ENCODE measurements around the gene LRRC27.

The LRRC27 gene

DNA sequence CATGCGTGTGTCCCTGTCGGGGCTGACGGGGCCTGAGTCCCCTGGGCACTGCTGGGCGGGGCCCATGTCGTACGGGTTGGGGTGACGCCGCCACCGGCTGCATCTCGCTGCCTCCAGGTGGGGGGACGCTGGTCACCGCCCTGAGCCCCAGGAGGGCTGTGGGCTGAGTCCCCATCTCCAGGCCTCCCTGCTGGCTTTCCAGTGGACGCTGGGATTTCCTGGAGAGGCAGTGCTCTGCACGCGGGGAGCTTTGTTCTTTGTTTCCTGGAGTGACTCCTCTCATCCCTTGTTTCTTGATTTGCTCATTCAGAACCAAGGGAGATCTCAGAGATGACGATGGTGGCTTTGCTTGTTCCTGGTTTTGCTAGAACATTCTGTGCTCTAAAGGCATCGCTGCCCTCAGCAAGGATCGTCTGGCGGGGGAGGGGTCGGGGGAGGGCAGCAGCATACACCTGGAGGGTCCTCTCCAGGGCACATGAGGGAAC, 86.0 kb downstream of the LRRC27 start:
- DNase-seq, result no peak

- no peak for DNase-seq
Measured at GRCh38 chr10:132418527-132419416, 86.8 kb downstream of the LRRC27 start.

GRCh38 chr10:132419538-132420468, 87.8 kb downstream of the LRRC27 start:
- DNase-seq, result no peak

GRCh38 chr10:132420469-132420980, 88.5 kb downstream of the LRRC27 start:
- peak; percentile 40 to 56 for DNase-seq

GRCh38 chr10:132420981-132421846, 89.2 kb downstream of the LRRC27 start:
- peak; percentile 63 to 68 for DNase-seq

GRCh38 chr10:132421847-132422751, 90.1 kb downstream of the LRRC27 start:
- peak; percentile 25 to 55 for DNase-seq

GRCh38 chr10:132422903-132423825, 91.2 kb downstream of the LRRC27 start:
- DNase-seq, result peak; percentile 88 to 93

GRCh38 chr10:132423966-132424861, 92.2 kb downstream of the LRRC27 start:
- no peak for DNase-seq

GRCh38 chr10:132425029-132425756, 93.2 kb downstream of the LRRC27 start:
- DNase-seq, result no peak

DNA sequence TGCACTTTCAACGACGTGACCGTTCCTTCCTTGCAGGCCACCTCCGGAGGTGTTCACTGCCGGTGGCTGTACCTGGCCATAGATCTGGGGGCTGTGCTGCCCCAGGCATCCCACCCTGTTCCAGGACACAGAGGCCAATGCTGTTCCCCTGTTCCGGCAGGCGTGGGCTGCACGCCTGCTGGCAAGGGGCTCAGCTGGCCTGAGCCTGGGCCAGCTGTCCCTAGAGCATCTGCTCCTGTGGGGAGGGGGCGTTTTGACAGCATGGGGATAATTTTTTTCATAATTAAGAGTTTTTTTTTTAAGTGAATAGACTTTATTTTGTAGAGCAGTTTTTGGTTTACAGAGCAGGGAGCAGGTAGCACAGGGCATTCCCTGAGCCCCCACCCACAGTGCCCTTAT, 93.8 kb downstream of the LRRC27 start:
- DNase-seq, result no peak

DNA sequence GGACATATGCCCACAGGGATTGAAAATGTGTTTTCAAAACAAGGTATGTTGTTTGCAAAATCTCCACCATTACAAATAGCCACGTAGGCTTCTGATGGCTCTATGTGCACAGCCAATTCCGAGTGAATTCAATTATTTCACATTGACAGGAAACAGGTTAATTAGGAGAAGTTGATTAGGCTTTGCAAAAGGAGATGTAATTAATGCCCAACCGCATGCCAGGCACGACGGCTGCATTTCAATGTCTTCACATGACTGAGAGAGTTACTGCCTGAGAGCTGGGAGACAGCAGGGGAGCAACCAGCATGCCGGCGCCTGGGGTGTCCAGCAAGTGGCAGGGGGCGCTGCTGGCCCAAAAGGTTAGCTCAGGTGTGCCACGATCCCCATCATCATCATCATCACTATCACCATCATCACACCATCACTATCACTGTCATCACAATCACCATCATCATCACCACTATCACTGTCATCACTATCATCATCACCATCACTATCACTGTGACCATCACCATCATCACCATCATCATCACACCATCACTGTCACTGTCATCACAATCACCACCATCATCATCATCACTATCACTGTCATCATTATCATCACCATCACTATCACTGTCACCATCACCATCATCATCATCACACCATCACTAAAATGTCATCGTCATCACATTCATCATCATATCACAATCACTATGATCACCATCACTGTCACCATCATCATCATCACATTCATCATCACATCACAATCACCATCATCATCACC, 95.2 kb downstream of the LRRC27 start:
- no peak for DNase-seq

- no peak for DNase-seq
Measured at GRCh38 chr10:132427939-132428367, 96.0 kb downstream of the LRRC27 start.

DNA sequence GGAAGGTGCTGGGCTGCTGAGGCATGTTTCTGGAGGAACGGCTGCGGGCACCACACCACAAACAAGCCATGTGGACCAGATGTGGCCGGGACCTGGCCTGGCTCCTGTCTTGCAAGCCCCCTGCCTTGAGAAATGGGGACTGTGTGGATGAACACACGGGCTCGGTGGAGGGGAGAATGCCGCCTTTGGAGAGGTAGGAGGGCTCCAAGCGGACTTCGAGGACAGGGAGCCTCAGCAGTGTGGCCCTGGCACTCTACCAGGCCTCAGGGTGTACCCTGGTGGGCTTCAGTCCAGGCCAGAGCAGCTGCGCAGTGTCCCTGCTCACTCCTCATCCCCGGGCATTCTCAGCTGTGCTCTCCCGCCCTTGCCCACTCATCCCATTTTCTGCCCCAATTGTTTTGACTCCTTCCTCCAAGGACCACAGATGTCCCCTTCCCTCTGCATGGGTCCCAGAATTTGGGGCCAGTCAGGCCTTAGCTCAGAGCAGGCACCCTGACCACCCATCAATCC, 96.5 kb downstream of the LRRC27 start:
- no peak for DNase-seq
